Mucosa of stomach (tissue), 1 donor: ENCODE results near the gene STARD7.
"Not testable (repeated sequence)": the region's sequence is repeated elsewhere in the genome, so short reads cannot be mapped to it uniquely, and the experiment has no call there.

ENCODE experiments used
- H3K27me3 ChIP-seq: one replicate; pipeline ENCODE4 v1.7.0; 2013; ENCODE audit warnings: mild to moderate bottlenecking, low read length; ENCODE audit not compliant: control insufficient read depth, insufficient read depth
- H3K36me3 ChIP-seq: one replicate; pipeline ENCODE4 v1.7.0; 2013; ENCODE audit warnings: low read length; ENCODE audit not compliant: control insufficient read depth, insufficient read depth
- H3K4me1 ChIP-seq: one replicate; pipeline ENCODE4 v1.7.0; 2013; ENCODE audit warnings: mild to moderate bottlenecking, low read length; ENCODE audit not compliant: control insufficient read depth, insufficient read depth
- H3K4me3 ChIP-seq: one replicate; pipeline ENCODE4 v1.7.0; 2013; ENCODE audit warnings: low read length
- H3K9ac ChIP-seq: one replicate; pipeline ENCODE4 v1.7.0; 2013; ENCODE audit warnings: mild to moderate bottlenecking, low read length, moderate library complexity
- H3K9me3 ChIP-seq: one replicate; pipeline ENCODE4 v1.7.0; 2013; ENCODE audit warnings: mild to moderate bottlenecking, low read length, moderate library complexity; ENCODE audit not compliant: control insufficient read depth
- donor health status: Pancreatic carcinoma.

STARD7 gene

DNA sequence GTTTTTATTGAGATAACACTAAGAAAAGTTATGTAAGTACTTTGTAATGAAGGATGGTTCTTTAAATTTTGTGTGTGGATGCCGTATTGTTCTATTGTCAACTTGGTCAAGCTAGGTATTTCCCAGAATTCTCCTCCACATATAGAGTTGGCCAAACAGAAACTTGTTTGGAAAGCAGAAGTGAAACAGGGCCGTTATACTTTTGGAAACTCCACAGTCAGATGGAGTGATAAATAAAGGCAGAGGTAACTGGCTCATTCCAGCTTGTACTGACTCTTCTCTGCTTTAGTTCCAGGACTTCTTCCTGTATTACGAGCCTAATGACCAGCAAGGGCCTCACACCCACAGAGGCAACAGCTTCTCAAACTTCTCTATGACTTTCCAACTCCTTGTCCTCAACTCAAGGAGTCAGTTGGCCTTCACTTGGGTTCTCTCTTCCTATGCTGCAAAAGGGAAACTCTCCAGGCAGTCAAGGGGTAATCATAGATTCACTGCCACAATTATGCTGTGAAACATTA, 16.4 kb upstream of the STARD7 start:
- no peak overlapping the region for H3K4me3 ChIP-seq
- no peak overlapping the region for H3K9ac ChIP-seq
- no peaks in the 10 kb centered on the region for H3K36me3 ChIP-seq
- H3K4me1 ChIP-seq: no peaks in the 10 kb centered on the region
- H3K9me3 ChIP-seq: no peaks in the 10 kb centered on the region
- H3K27me3 ChIP-seq: no peaks in the 10 kb centered on the region

DNA sequence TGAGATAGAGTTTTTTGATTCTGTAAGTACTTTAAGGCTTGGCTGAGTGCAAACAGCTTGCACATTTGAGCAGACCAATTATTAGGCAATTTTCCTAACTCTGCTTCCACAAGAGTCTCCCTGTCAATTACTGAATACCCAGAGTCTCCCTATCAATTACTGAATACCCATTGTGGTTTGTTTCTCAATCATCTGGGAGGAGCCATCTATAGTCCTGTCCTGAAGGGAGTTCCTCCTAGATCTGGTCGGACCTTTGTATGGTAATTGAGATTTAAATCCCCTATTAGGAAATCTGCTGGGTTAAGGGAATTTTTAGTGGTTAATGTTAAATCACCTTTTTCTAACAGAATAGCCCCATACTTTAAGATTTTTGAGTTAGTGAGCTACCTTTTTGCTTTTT, 12.5 kb upstream of the STARD7 start:
- not testable (repeated sequence) for H3K36me3 ChIP-seq, H3K9ac ChIP-seq, H3K9me3 ChIP-seq, H3K4me3 ChIP-seq, H3K4me1 ChIP-seq, H3K27me3 ChIP-seq

DNA sequence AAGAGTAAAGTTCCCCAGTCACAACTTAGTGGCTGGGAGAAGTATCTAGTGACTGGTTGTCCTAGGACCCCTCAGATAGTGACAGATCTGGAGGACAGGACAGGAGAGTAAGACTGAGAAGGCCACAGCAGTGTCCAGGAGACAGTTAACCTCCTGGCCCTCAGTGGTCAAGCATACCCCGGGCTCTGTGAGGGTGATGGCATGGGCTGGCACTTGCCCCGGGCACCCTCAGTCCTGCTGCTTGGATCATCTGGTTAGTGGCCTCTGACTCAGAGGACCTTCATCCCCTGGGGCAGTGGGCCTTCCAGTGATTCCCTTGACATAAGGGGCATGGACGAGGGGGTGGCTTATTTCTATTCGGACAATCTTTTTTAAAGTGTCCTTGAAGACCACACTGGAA, 11.3 kb upstream of the STARD7 start:
- not testable (repeated sequence) for H3K9ac ChIP-seq, H3K9me3 ChIP-seq, H3K27me3 ChIP-seq, H3K36me3 ChIP-seq, H3K4me1 ChIP-seq, H3K4me3 ChIP-seq

DNA sequence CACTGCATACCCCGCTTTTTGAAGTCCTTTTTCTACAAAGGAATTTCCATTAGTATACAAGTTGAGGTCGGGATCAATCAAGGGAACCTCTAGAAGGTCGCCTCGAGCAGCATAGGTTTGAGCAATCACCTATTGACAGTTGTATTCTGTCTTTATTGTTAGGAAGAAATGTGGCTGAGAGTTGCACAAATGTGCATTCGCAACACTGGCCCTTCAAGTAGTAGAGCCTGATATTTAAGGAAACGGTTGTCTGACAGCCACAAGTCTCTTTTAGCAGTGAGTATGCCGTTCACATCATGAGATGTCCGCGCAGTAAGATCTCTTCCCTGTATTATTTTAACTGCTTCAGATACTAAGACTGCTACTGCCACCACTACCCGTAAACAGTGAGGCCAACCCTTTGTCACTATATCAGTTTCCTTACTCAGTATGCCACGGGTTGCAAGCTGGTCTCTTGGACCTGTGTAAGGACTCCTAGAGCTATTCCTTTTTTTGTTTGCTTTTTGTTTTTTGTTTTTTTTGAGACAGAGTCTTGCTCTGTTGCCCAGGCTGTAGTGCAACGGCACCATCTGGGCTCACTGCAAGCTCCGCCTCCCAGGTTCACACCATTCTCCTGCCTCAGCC, 10.0 kb upstream of the STARD7 start:
- H3K36me3 ChIP-seq: no peaks in the 10 kb centered on the region
- H3K4me3 ChIP-seq: no peak overlapping the region
- H3K4me1 ChIP-seq: no peaks in the 10 kb centered on the region
- no peak overlapping the region for H3K9ac ChIP-seq
- no peaks in the 10 kb centered on the region for H3K9me3 ChIP-seq
- no peaks in the 10 kb centered on the region for H3K27me3 ChIP-seq

DNA sequence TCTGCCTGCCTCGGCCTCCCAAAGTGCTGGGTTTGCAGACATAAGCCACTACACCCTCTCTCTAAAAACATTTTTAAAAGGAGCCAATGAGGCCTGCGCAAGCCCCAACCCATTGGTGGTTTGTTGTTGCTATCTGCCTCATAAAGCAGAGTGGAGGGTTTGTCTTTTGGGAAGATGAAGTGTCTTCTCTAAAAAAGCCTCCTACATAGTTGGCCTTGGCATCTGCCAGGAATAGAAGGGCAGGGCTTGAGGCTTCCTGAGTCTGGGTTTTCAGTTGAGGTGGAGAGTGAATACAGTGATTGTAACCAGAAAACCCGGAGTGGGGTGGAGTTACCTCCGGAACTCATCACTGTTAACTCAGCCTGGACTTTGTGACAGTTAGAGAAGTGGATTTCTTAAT, 5.9 kb upstream of the STARD7 start:
- peaks cover 6% of the 10 kb centered on the region for H3K4me1 ChIP-seq
- no peak overlapping the region for H3K4me3 ChIP-seq
- H3K9me3 ChIP-seq: no peaks in the 10 kb centered on the region
- no peaks in the 10 kb centered on the region for H3K27me3 ChIP-seq
- H3K9ac ChIP-seq: no peak overlapping the region
- no peaks in the 10 kb centered on the region for H3K36me3 ChIP-seq

DNA sequence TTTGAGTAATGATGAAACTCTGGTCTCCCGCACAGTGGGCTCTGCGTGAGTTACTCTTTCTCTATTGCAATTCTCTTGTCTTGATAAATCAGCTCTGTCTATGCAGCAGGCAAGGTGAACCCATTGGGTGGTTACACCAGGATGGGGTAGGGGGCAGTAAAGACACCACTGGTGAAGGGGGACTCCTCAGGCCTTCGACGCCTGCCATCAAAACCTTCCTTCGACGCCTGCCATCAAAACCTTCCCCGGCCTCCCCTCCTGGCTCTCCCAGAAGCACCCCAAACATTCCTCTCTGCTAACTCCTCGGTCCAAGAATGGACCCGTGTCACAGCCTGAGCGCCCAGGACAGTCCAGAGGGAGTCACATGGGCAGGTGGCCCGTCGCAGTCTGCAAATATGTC, 4.8 kb upstream of the STARD7 start:
- no peak overlapping the region for H3K9ac ChIP-seq
- H3K9me3 ChIP-seq: no peaks in the 10 kb centered on the region
- H3K27me3 ChIP-seq: no peaks in the 10 kb centered on the region
- H3K4me1 ChIP-seq: peaks cover 11% of the 10 kb centered on the region
- H3K36me3 ChIP-seq: no peaks in the 10 kb centered on the region
- no peak overlapping the region for H3K4me3 ChIP-seq

DNA sequence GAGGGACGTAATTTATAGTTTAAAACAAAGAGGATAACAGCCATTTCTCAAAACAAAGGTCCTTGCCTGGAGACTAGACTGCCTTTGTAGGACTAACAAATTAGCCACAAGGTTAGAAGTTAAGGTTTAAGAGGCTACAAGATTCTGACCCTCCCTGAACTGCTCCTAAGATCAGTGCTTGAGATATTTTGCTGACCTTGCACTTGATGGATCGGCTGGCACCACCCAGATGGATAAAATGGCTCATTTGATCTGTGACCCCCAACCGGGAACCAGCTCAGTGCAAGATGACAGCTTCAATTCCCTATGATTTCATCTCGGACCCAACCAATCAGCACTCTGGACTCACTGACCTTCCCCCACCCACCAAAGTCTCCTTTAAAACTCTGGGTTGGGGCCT, 3.7 kb upstream of the STARD7 start:
- Histone ChIP-seq H3K4me1 (peaks cover 12% of the 10 kb centered on the region), H3K9me3 (no peaks in the 10 kb centered on the region), H3K27me3 (no peaks in the 10 kb centered on the region), H3K4me3 (no peak overlapping the region), H3K9ac (no peak overlapping the region), H3K36me3 (no peaks in the 10 kb centered on the region)

DNA sequence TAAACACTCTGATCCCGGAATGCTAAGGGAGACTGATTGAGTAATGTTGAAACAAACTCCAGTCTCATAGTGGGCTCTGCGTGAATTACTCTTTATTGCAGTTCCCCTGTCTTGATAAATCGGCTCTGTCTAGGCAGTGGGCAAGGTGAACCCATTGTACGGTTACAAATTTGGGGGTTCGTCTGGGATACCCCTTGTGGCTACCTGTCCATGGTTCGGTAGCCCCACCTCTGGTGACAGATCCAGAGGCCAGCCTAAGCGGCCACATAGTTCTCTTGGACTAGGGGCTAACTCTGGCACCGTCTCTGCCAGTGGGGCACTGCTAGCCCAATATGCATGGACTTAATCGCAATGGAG, 1.1 kb upstream of the STARD7 start:
- H3K9me3 ChIP-seq: no peaks in the 10 kb centered on the region
- H3K36me3 ChIP-seq: no peaks in the 10 kb centered on the region
- peaks cover 30% of the 10 kb centered on the region for H3K4me1 ChIP-seq
- H3K4me3 ChIP-seq: peak overlapping the region; percentile 39
- H3K9ac ChIP-seq: peak overlapping the region; percentile 61
- no peaks in the 10 kb centered on the region for H3K27me3 ChIP-seq

DNA sequence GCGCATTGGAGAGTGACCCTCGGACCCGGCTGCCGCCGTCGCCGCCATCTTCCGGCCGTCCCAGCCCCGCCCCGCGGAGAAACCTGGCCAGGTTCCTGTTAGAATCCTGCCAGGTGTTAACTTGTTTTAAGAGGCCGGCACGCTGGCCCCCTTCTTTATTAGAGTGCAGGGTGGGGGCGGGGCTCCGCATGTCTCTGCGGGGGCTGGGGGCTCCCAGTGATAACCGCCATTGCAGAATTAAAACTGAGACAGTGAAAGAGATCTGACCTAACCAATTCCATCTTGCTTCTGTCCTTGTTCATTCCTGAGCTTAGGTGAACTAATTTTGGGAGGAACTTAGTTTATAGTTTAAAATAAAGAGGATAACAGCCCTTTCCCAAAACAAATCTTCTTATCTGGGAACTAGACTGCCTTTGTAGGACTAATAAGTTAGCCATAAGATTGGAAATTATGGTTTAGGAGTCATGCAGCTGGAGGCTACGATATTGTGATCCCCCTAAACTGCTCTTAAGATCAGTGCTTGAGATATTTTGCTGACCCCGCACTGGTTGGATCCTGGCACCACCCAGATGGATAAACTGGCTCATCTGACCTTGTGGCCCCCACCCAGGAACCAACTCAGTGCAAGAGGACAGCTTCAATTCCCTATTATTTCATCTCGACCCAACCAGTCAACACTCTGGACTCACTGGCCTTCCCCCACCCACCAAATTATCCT, 543 bp upstream of the STARD7 start:
- Histone ChIP-seq H3K36me3 (no peaks in the 10 kb centered on the region), H3K4me3 (peak overlapping the region; percentile 39), H3K4me1 (peaks cover 30% of the 10 kb centered on the region), H3K27me3 (no peaks in the 10 kb centered on the region), H3K9ac (peak overlapping the region; percentile 61), H3K9me3 (no peaks in the 10 kb centered on the region)

DNA sequence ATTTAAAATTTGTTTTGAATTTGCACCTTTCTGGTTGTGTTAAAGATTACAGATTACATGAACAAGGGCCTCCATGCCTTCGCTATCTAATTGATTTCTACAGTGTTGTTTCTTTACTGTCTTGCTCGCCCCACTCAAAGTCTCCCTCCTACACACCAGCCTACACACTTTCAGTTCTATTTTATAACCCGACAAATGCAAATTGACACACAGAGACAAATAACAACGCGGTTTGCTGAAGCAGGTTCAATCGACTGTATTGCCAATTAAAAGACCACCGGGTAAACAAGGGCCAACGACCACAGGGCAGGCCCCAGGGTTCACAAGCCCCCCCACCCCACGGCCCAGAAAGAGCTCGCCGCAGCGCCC, 869 bp downstream of the STARD7 start:
- Histone ChIP-seq H3K4me1 (peaks cover 41% of the 10 kb centered on the region), H3K9me3 (no peaks in the 10 kb centered on the region), H3K9ac (peak overlapping the region; percentile 76), H3K27me3 (no peaks in the 10 kb centered on the region), H3K36me3 (no peaks in the 10 kb centered on the region), H3K4me3 (peak overlapping the region; percentile 39)

DNA sequence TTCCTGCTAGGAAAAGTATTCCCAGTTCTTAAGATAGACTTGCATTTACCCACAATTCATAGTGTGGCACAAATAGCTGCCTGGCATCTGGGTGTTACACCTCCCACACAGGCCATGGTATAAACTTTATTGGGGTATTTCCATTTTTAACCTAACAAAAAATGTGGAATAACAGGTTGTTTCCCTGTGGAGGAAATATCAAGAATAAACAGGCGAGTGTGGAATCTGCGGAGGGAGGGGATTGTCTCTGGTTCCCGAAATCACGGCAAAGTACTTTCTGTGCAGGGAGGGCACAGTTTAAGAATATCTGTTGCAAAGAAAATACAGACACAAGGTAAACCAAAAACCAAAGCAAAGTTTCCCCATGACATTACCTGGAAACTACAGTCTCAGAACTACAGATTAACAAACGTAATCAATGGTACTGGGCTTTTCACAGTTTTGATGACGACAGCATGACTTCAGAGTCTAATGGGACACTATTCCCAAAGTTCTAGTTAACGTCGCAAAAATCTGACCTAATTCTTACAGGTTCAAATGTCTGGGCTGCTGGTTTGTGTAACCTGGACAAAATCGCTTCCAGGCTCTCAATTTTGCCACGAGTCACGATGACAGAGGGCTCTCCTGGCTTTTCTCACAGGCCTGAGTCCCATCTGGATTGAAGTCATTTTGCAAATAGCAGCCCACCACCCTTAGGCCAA, 1.4 kb downstream of the STARD7 start:
- H3K9me3 ChIP-seq: no peaks in the 10 kb centered on the region
- no peaks in the 10 kb centered on the region for H3K27me3 ChIP-seq
- peak overlapping the region; percentile 39 for H3K4me3 ChIP-seq
- H3K4me1 ChIP-seq: peaks cover 44% of the 10 kb centered on the region
- H3K36me3 ChIP-seq: no peaks in the 10 kb centered on the region
- peak overlapping the region; percentile 76 for H3K9ac ChIP-seq

DNA sequence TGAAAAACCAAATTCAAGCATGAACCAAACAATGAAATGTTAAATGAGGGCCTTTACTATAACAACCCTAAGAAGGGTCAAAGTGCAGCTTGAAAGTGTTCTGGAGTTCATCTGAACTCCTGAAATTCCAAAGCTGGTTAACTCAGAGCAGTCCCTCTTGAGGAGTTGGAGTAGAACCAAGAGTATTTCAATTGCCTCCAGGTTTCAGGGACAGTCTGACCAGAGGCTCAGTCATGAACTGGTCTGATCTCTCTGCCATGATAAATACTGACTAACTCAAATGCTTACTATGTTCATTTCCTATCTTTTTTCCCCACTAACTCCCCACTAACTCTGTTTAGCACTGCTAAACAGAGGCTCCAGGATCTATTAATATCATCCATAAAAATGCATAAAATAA, 2.7 kb downstream of the STARD7 start:
- Histone ChIP-seq H3K4me1 (peaks cover 49% of the 10 kb centered on the region), H3K27me3 (no peaks in the 10 kb centered on the region), H3K4me3 (no peak overlapping the region), H3K36me3 (no peaks in the 10 kb centered on the region), H3K9ac (no peak overlapping the region), H3K9me3 (no peaks in the 10 kb centered on the region)
